DOHH2 (cell line): ENCODE data around the gene PMS1.

ENCODE experiments used
- H3F3A ChIP-seq: fragments of 200-600 bp; sonication (generic), shearing (Covaris generic); 2 replicates; pipeline ENCODE4 v1.6.0; 2016; ENCODE audit warnings: antibody characterized with exemption, mild to moderate bottlenecking; ENCODE audit not compliant: control insufficient read depth, insufficient read depth
- H3K27ac ChIP-seq: fragments of 200-600 bp; sonication (generic); 2 replicates; pipeline ENCODE4 v1.5.1; 2014; ENCODE audit warnings: low read depth, mild to moderate bottlenecking, low read length, moderate library complexity
- H3K27me3 ChIP-seq: fragments of 200-600 bp; sonication (generic); 2 replicates; pipeline ENCODE4 v1.6.1; 2014; ENCODE audit warnings: mild to moderate bottlenecking, low read length, mixed read lengths; ENCODE audit not compliant: control insufficient read depth
- H3K36me3 ChIP-seq: fragments of 200-600 bp; sonication (generic); 2 replicates; pipeline ENCODE4 v1.6.1; 2014; ENCODE audit warnings: mild to moderate bottlenecking, low read length, moderate library complexity, mixed read lengths; ENCODE audit not compliant: control insufficient read depth
- H3K4me1 ChIP-seq: fragments of 200-600 bp; sonication (generic); 2 replicates; pipeline ENCODE4 v1.6.1; 2014; ENCODE audit warnings: mild to moderate bottlenecking, low read length, mixed read lengths; ENCODE audit not compliant: control insufficient read depth
- H3K4me2 ChIP-seq: fragments of 200-600 bp; sonication (generic); 2 replicates; pipeline ENCODE4 v1.6.0; 2014; ENCODE audit warnings: mild to moderate bottlenecking, low read length, moderate library complexity
- H3K4me3 ChIP-seq: fragments of 200-600 bp; sonication (generic); 2 replicates; pipeline ENCODE4 v1.5.1; 2014; ENCODE audit warnings: mild to moderate bottlenecking, low read length, mixed read lengths
- H3K79me2 ChIP-seq: fragments of 200-600 bp; sonication (generic); 2 replicates; pipeline ENCODE4 v1.6.1; 2014; ENCODE audit warnings: mild to moderate bottlenecking, low read length, mixed read lengths; ENCODE audit not compliant: control insufficient read depth
- H3K9me2 ChIP-seq: fragments of 200-600 bp; sonication (generic); replicated peaks from 2 replicates; pipeline ENCODE4 v1.6.1; 2014; ENCODE audit warnings: mild to moderate bottlenecking, low read length, mixed read lengths; ENCODE audit not compliant: control insufficient read depth
- H3K9me3 ChIP-seq: fragments of 200-600 bp; sonication (generic); 2 replicates; pipeline ENCODE4 v1.6.1; 2014; ENCODE audit warnings: antibody characterized with exemption, low read length, mixed read lengths; ENCODE audit not compliant: control insufficient read depth, insufficient read depth
- H4K20me1 ChIP-seq: fragments of 200-600 bp; sonication (generic); 2 replicates; pipeline ENCODE4 v1.6.0; 2014; ENCODE audit warnings: low read depth, mild to moderate bottlenecking, antibody characterized with exemption, low read length, moderate library complexity; ENCODE audit not compliant: control insufficient read depth, insufficient read depth
- CTCF ChIP-seq: fragments of 200-600 bp; sonication (generic); IDR thresholded peaks from one replicate; pipeline ENCODE4 v1.5.1; 2014; ENCODE audit warnings: antibody characterized with exemption, mild to moderate bottlenecking, low read depth, low read length; ENCODE audit not compliant: poor library complexity, severe bottlenecking
- EZH2phosphoT487 ChIP-seq: fragments of 200-600 bp; sonication (generic); IDR thresholded peaks from 2 replicates; pipeline ENCODE4 v1.6.1; 2017; ENCODE audit warnings: borderline replicate concordance, mild to moderate bottlenecking, antibody characterized with exemption, low read length, moderate library complexity, mixed read lengths

The PMS1 gene

DNA sequence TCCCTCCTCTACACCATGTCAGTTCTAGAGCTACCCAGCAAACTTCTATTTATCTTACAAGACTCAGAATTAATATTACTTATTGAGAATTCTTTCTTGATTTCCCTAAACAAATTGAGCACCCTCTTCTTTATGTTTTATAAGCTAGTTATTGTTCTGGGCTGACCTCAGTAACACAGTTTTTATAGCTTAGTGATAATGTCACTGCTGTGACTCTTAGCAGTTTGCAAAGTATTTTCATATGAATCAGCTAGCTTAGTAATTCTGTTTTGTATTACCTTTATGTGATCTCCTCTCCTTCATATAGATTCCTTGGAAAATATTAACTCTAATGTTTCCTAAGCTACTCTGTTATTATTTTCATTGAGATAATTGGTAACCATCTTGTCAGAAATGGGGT, 114.9 kb downstream of the PMS1 start:
- no peaks in the 10 kb centered on the region for H3K4me1 ChIP-seq
- H3K36me3 ChIP-seq = no peaks in the 10 kb centered on the region
- no peaks in the 10 kb centered on the region for H3K27me3 ChIP-seq
- no peaks in the 10 kb centered on the region for H4K20me1 ChIP-seq
- TF ChIP-seq EZH2phosphoT487 (no peak), CTCF (no peak)
- H3K27ac ChIP-seq = no peak overlapping the region
- no peaks in the 10 kb centered on the region for H3K9me3 ChIP-seq
- no peaks in the 10 kb centered on the region for H3K79me2 ChIP-seq
- no peaks in the 10 kb centered on the region for H3K9me2 ChIP-seq
- no peaks in the 10 kb centered on the region for H3F3A ChIP-seq
- H3K4me3 ChIP-seq = no peak overlapping the region
- H3K4me2 ChIP-seq = no peak overlapping the region

DNA sequence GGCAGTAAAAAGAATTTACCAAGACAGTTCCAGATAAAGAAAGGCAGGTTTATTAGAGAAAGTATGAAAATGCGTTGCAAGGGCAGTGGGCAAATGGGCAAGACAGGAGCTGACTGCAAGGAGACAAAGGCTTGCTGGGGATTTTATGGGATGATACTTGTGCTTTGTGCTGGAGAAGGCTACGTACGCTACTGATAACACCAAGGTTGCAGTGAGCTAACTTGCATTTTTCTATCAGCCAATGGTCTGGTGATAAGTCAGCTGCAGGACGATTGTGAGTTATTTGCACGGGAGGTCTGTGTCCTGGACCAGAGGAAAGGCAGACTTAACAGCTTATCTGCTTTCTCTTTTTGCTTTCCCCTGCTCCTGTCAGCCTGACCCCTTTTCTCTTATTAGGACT, 116.5 kb downstream of the PMS1 start:
- H4K20me1 ChIP-seq = no peaks in the 10 kb centered on the region
- no peak overlapping the region for H3K4me2 ChIP-seq
- no peaks in the 10 kb centered on the region for H3K36me3 ChIP-seq
- no peaks in the 10 kb centered on the region for H3K27me3 ChIP-seq
- no peaks in the 10 kb centered on the region for H3K4me1 ChIP-seq
- no peaks in the 10 kb centered on the region for H3K79me2 ChIP-seq
- no peaks in the 10 kb centered on the region for H3F3A ChIP-seq
- H3K27ac ChIP-seq = no peak overlapping the region
- H3K9me3 ChIP-seq = no peaks in the 10 kb centered on the region
- H3K9me2 ChIP-seq = no peaks in the 10 kb centered on the region
- no peak overlapping the region for H3K4me3 ChIP-seq
- TF ChIP-seq CTCF (no peak), EZH2phosphoT487 (no peak)

DNA sequence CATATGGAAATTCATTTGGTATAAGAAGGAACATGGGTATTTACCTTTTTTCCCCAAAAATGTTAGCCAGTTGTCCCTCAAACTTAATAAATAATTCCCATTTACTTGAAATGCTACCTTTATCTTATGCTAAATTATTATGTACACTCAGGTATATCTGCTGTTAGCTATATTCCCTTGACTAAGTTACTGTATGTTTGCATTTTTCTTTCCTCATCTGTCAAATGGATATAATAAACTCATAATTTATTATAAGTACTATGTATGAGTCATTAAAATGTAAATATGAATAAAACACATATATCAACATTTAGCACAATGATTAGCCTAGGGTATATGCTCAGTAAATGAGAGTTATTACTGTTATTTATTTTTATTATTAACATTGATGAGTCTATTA, 117.4 kb downstream of the PMS1 start:
- Histone ChIP-seq H3K9me3 (no peaks in the 10 kb centered on the region), H4K20me1 (no peaks in the 10 kb centered on the region), H3K4me2 (no peak overlapping the region), H3K9me2 (no peaks in the 10 kb centered on the region), H3K79me2 (no peaks in the 10 kb centered on the region), H3K27me3 (no peaks in the 10 kb centered on the region), H3K27ac (no peak overlapping the region), H3K4me3 (no peak overlapping the region), H3K4me1 (no peaks in the 10 kb centered on the region), H3K36me3 (no peaks in the 10 kb centered on the region), H3F3A (no peaks in the 10 kb centered on the region)
- TF ChIP-seq CTCF = no peak
- no peak for TF ChIP-seq EZH2phosphoT487

DNA sequence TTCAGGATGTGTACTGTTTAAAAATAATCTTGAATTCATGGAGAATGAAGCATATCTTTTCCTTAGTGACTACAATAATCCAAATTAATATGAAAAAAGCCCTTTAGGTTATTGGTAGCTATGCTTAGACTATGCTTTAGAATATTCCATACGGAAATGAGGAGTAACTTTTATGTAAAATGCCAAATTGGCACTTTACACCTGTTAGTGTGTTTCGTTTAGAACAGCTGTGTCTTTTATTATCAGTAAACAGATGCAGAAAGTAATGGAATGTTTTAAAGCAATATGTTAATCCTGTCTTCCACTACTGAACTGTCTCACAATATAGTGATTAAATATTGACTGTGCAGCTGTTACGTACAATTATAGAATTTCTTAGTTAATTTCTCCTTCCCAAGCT, 129.6 kb downstream of the PMS1 start:
- H3K79me2 ChIP-seq = no peaks in the 10 kb centered on the region
- no peaks in the 10 kb centered on the region for H3K9me3 ChIP-seq
- no peaks in the 10 kb centered on the region for H3F3A ChIP-seq
- H3K4me2 ChIP-seq = no peak overlapping the region
- H3K9me2 ChIP-seq = no peaks in the 10 kb centered on the region
- TF ChIP-seq EZH2phosphoT487 (no peak), CTCF (no peak)
- no peaks in the 10 kb centered on the region for H3K36me3 ChIP-seq
- no peak overlapping the region for H3K27ac ChIP-seq
- H3K4me1 ChIP-seq = peaks cover 5% of the 10 kb centered on the region; the same call in 1 of the 2 replicates
- H3K4me3 ChIP-seq = no peak overlapping the region
- H4K20me1 ChIP-seq = no peaks in the 10 kb centered on the region
- no peaks in the 10 kb centered on the region for H3K27me3 ChIP-seq
